T47D (cell line): ENCODE results near the gene TACR1.
"Not testable (repeated sequence)": the region's sequence is repeated elsewhere in the genome, so short reads cannot be mapped to it uniquely, and the experiment has no call there.

Source experiments
- DNase-seq, 2 experiments: peaks; one replicate each; pipeline versions ENCODE4 v3.0.0 to v3.0.0-alpha.2; 2011 to 2012; ENCODE audit warnings: low read depth in 1 of 2, low spot score in 1 of 2
- JUND ChIP-seq: IDR thresholded peaks from 2 replicates; pipeline ENCODE4 v1.6.1; 2012; ENCODE audit warnings: low read depth
- in situ Hi-C: cut with HindIII; loops from 2 replicates; pipeline ENCODE4 v1.10.0; 2016; ENCODE audit warnings: low sequenced_read_pairs, low pct_unique_long_range_greater_than_20kb

The TACR1 gene

GRCh38 chr2:75180476-75180875, 18.8 kb downstream of the TACR1 start:
- in situ Hi-C loops = no loop called here
- no peak for DNase-seq
- TF ChIP-seq JUND = no peak

GRCh38 chr2:75177427-75177826, 21.9 kb downstream of the TACR1 start:
- TF ChIP-seq JUND = no peak

DNA sequence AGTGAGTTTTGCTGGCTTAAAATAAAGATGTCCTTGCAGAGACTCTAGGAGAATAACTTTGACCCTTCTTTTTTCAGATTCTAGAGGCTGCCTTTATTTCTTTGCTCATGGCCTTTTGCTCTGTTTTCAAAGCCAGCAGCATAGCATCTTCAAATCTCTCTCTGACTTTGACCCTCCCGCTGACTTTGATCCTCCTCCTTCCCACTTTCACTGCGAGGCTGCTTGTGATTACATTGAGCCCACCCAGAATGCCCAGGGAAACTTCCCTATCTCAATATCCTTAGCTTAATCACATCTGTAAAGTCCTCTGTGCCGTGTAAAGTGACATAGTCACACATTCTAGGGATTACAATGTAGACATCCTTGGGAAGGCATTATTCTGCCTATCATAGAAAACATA, 23.9 kb downstream of the TACR1 start:
- TF ChIP-seq JUND = no peak
- in situ Hi-C loops = no loop called here
- no peak for DNase-seq

More at GRCh38 chr2:75177427-75177826, 21.9 kb downstream of the TACR1 start:
- DNase-seq = no peak
- in situ Hi-C loops = no loop called here

- TF ChIP-seq JUND = no peak
- in situ Hi-C loops = no loop called here
- DNase-seq = no peak
These were observed 24.3 kb downstream of the TACR1 start for GRCh38 chr2:75174981-75175380.

DNA sequence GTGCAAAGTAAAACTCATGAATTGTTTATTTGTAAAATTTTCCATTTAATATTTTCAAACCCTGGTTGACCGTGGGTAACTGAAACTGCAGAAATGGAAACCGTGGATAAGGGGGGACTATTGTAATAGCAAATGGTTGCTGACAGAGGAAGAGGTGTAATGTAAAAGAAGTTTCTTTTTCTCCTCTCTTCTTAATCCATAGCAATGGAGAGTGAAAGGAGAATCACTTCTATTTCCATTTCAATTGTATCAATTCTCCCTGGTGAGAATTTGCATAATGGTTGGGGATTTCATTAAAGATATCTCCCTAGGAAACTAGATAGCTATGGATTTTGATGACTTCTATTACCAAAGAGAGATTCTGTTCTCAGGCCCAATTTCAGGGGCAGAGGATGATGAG, 24.8 kb downstream of the TACR1 start:
- DNase-seq = no peak
- no peak for TF ChIP-seq JUND
- in situ Hi-C loops = no loop called here

- in situ Hi-C loops = no loop called here
- DNase-seq = no peak
- TF ChIP-seq JUND = no peak
These were observed 25.6 kb downstream of the TACR1 start for GRCh38 chr2:75173740-75174139.

- DNase-seq, in situ Hi-C loops: not testable (repeated sequence)
These were observed 27.9 kb downstream of the TACR1 start for GRCh38 chr2:75171423-75171822.

DNA sequence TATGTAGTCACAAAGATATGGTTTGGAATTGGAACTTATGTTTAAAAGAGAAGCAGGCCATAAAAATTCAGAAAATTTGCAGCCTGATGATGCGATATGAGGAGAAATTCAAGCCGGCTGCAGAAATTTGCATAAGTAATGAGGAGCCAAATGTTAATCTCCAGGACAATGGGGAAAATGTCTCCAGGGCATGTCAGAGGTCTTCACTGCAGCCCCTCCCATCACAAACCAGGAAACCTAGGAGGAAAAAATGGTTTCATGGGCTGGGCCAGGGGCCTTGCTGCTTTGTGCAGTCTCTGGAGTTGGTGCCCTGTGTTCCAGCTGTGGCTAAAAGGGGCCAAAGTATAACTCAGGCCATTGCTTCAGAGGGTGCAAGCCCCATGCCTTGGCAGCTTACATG, 28.4 kb downstream of the TACR1 start:
- in situ Hi-C loops = no loop called here
- TF ChIP-seq JUND = no peak
- DNase-seq = no peak

GRCh38 chr2:75168186-75168585, 31.1 kb downstream of the TACR1 start:
- no peak for TF ChIP-seq JUND
- in situ Hi-C loops = no loop called here
- no peak for DNase-seq

GRCh38 chr2:75166491-75166890, 32.8 kb downstream of the TACR1 start:
- in situ Hi-C loops = no loop called here

DNA sequence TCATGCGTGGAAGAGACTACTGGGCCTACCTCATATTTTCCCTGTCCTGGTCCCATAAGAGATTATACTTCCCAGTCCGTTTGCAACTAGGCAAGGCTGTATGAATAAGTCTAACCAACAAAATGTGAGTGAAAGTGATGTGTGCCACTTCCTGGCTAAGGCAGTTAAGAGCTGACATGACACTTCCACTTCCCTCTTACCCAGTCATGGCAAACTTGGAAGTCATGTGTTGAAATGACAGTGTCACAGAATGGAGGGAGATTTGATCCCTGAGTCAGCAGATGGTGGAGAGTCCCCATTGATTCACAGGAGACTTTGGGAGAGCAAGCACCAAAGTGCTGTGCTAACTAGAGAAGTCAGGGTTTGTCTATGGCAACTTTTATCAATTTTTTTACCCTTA, 36.4 kb downstream of the TACR1 start:
- no peak for DNase-seq
- in situ Hi-C loops = no loop called here
- TF ChIP-seq JUND = no peak

More at GRCh38 chr2:75166491-75166890, 32.8 kb downstream of the TACR1 start:
- TF ChIP-seq JUND = no peak
- DNase-seq = no peak

DNA sequence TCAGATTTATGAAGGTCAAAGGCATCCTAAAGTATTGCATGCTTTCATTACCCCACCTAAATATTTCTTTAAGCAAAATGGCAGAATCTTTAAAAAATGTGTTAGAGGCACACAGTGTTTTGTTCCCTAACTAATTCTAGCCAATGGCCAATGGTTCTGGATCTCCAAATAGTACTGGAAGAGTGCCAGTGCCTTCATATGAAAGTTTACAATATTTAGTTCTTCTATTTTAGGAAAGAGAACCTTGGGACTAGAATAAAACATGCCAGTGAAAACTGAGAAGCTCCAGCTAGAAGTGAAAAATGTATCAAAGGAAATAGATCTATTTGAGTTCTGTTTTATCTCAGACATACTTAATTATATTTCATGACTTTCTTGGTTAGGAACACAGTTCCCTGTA, 37.1 kb downstream of the TACR1 start:
- DNase-seq = no peak
- TF ChIP-seq JUND = no peak
- in situ Hi-C loops = no loop called here

- in situ Hi-C loops = no loop called here
- no peak for TF ChIP-seq JUND
- peak; percentile 37 to 41 for DNase-seq
These were observed 41.9 kb downstream of the TACR1 start for GRCh38 chr2:75157435-75157834.

DNA sequence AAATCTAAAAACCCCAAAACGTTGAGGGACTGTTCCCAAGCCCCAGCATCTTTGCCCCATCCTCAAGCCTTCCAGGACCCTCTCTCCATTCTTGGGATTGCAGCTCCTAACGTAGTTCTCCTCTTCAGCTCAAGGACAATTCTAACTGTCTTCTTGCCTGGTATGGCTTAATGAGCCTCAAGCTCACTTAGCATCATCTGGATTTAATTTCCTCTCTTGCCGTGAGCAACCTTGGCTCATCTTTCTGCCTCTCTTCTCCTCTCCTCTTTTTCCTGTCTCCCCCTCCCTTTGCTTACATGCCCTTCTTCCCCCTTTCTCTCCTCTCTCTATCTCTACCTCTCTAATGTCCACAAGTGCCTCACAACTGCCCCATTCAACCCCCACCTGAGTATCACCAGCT, 44.2 kb downstream of the TACR1 start:
- DNase-seq = no peak
- in situ Hi-C loops = no loop called here
- TF ChIP-seq JUND = no peak
